Testis (tissue), 3 donors: ENCODE results near the gene SHROOM3. TPM values are rescaled to one million over a fixed set of nuclear protein-coding genes. Genes with fewer than 3 reads are reported as not detected.

Experiments
- DNase-seq: peaks from one replicate; pipeline ENCODE4 v3.0.0-alpha.2; 2019
- H3K27ac ChIP-seq, 2 donors: fragments of 200-600 bp; sonication (generic); one replicate each; pipeline ENCODE4 v1.5.1; 2019
- H3K27me3 ChIP-seq: fragments of 200-600 bp; sonication (generic); one replicate; pipeline ENCODE4 v1.5.1; 2019
- H3K36me3 ChIP-seq: fragments of 200-600 bp; sonication (generic); one replicate; pipeline ENCODE4 v1.5.1; 2017; ENCODE audit warnings: low read depth; ENCODE audit errors: missing control alignments
- H3K4me1 ChIP-seq: fragments of 200-600 bp; sonication (generic); one replicate; pipeline ENCODE4 v1.5.1; 2019
- H3K4me3 ChIP-seq, 2 donors: fragments of 200-600 bp; sonication (generic); one replicate each; pipeline ENCODE4 v1.5.1; 2017 to 2019
- H3K9me3 ChIP-seq: fragments of 200-600 bp; sonication (generic); one replicate; pipeline ENCODE4 v1.5.1; 2017
- POLR2A ChIP-seq: fragments of 450-650 bp; IDR thresholded peaks from one replicate; pipeline ENCODE4 v1.6.1; 2017; ENCODE audit warnings: antibody characterized with exemption, mild to moderate bottlenecking, moderate library complexity
- WGBS, 2 donors: methylation state at CpG; one replicate each; pipeline ENCODE4 v1.1.5; 2018; 5-methylcytosine and 5-hydroxymethylcytosine counted together
- intact Hi-C: fragments of 100-400 bp; cut with DNase I; formaldehyde crosslinking; loops from one replicate; pipeline ENCODE4 v1.15.1; 2023; ENCODE audit warnings: low total_unique reads
- polyA plus RNA-seq: library from polyadenylated mRNA; stranded (reverse); fragments of 350-450 nt; fragmentation: Illumina TruSeq; extraction: RNeasy Lipid Tissue Mini Kit (QIAGEN cat#74804); gene quantifications from one replicate; pipeline ENCODE4 v1.2.3, GENCODE V29; 2014; ENCODE audit warnings: low read depth, low replicate concordance; ENCODE audit not compliant: insufficient read depth
- total RNA-seq, 2 donors: library from RNA; depleted of rRNA; stranded (reverse); fragments of >200 nt; gene quantifications; one replicate each; pipeline ENCODE4 v1.2.3, GENCODE V29; 2016
- TF ChIP-seq, protein P1 (sequence below), 3 experiments: fragments of 450-650 bp in 2 of 3; fragments of 200-600 bp in 1 of 3; sonication (generic) in 1 of 3; IDR thresholded peaks; one replicate each; pipeline ENCODE4 v1.5.1; 2016 to 2019; ENCODE audit warnings: antibody characterized with exemption in 3 of 3, mild to moderate bottlenecking in 2 of 3, moderate library complexity in 1 of 3

Gene SHROOM3
- total and polyA plus RNA-seq, 3 donors from 2014 or later, result 3.9 to 7.2 (median 6.4) TPM

DNA sequence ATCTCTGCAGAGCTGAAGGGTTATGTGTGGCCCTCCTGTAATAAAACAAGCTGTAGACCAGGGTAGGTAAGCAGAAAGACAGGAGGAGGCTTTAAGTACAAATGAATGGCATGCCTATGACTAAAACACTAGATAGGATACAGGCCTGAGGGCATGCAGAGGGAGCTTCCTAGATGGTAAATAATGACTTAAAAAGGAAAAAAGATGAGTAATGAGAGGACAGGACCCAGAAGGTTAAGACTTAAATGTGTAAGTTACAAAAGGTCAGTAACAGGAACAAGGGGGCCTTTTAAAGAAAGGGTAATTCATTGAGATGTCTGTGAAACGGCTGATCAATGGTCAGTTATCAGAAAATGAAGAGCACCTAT lies 268.1 kb downstream of the SHROOM3 start:
- H3K4me3 ChIP-seq, result no peak overlapping the region
- WGBS, 2 donors, result 91 to 100% methylated on average over 1 of the region's 1 CpG
- peaks cover 8% of the 10 kb centered on the region for H3K4me1 ChIP-seq
- H3K27ac ChIP-seq, result no peak overlapping the region
- intact Hi-C loops, result no loop called here
- no peaks in the 10 kb centered on the region for H3K9me3 ChIP-seq
- H3K27me3 ChIP-seq, result no peaks in the 10 kb centered on the region
- no peaks in the 10 kb centered on the region for H3K36me3 ChIP-seq
- TF ChIP-seq POLR2A, result no peak
- TF ChIP-seq, protein P1, sequence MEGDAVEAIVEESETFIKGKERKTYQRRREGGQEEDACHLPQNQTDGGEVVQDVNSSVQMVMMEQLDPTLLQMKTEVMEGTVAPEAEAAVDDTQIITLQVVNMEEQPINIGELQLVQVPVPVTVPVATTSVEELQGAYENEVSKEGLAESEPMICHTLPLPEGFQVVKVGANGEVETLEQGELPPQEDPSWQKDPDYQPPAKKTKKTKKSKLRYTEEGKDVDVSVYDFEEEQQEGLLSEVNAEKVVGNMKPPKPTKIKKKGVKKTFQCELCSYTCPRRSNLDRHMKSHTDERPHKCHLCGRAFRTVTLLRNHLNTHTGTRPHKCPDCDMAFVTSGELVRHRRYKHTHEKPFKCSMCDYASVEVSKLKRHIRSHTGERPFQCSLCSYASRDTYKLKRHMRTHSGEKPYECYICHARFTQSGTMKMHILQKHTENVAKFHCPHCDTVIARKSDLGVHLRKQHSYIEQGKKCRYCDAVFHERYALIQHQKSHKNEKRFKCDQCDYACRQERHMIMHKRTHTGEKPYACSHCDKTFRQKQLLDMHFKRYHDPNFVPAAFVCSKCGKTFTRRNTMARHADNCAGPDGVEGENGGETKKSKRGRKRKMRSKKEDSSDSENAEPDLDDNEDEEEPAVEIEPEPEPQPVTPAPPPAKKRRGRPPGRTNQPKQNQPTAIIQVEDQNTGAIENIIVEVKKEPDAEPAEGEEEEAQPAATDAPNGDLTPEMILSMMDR (IDR thresholded peaks at IDR 0.05), result no peak
- DNase-seq, result no peak

DNA sequence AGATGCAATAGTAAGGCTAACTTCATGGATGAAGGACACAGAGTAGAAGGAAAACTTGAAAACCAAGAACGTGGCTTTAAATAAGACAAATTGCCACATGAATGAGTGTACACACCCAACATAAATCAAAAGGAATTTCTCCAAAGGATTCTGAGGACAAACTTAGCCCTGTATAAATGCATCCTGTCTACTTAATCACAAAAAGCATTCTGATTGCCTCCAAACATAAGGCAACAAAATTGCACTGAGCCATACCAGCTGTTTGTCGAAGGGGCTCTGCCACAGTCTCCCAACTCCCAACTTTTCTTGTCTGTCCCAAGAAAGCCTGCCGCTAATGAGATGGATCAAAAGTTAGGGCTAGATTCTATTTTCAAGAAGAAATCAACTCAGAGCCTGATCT lies 268.6 kb downstream of the SHROOM3 start:
- no peak for DNase-seq

DNA sequence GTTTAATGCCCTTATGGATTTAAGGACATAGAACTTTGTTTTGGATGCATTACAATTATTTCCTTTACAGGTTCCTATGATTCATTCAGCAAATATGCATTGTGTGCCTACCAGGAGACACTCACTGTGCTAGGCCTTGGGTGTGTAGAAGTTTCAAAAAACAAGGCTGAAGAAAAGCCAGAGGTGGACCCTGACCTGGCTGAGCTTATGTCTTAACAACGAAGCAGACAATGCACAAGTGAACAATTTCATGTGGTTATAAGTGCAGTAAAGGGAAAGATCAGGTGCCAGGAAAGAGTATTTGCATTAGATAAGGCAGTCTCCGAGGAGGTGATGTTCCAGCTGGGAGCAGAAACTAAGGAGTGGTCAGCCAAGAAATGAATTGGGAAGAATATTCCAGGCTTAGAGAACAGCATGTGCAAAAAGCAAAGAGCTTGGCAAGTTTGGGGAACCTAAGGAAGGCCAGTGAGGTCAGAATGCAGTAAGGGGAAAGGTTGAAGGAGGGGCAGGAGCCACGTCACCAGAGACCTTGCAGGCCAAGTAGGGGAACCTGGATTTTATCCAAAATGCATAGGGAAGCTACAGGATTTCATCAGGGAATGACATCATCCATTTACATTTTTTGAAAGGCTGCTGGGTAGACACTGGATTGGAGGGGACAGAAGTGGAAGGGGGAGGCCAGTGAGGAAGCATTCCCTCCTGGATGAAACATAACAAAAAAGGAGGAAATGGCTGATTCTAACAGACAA lies 269.3 kb downstream of the SHROOM3 start:
- H3K9me3 ChIP-seq, result no peaks in the 10 kb centered on the region
- peaks cover 8% of the 10 kb centered on the region for H3K4me1 ChIP-seq
- no peak for TF ChIP-seq POLR2A
- TF ChIP-seq, protein P1 (IDR thresholded peaks at IDR 0.05), result no peak
- H3K27me3 ChIP-seq, result no peaks in the 10 kb centered on the region
- WGBS, 2 donors, result 40 to 48% methylated on average over 3 of the region's 3 CpGs
- intact Hi-C loops, result no loop called here
- no peak for DNase-seq
- peak overlapping the region in 1 of 2 donors; percentile 32 for H3K27ac ChIP-seq
- H3K36me3 ChIP-seq, result no peaks in the 10 kb centered on the region
- H3K4me3 ChIP-seq, result no peak overlapping the region

More for the DNA sequence above, 268.6 kb downstream of the SHROOM3 start:
- Histone ChIP-seq H3K27me3 (no peaks in the 10 kb centered on the region), H3K36me3 (no peaks in the 10 kb centered on the region), H3K4me3 (no peak overlapping the region), H3K27ac (no peak overlapping the region), H3K9me3 (no peaks in the 10 kb centered on the region), H3K4me1 (peaks cover 8% of the 10 kb centered on the region)
- TF ChIP-seq, protein P1 (IDR thresholded peaks at IDR 0.05), result no peak
- no peak for TF ChIP-seq POLR2A
- intact Hi-C loops, result no loop called here
- 59 to 70% methylated on average over 3 of the region's 3 CpGs for WGBS, 2 donors

DNA sequence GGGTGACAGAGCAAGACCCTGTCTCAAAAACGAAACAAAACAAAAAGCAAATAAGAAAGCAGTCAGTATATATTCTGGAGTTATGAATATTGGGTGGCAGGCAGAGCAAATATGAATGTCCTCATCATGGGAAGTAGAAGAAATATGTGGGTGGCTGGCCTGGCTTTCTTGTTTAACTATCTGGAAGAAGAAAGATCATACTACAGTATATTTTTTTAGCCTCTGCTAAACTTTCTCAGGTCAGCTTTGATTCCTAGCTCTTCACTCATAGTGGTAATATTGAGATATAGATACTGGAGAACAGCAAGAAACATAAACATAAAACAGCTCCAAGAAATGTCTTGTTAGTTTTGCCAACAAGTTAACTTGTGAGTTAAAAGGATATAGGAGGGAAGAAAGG lies 270.4 kb downstream of the SHROOM3 start:
- Histone ChIP-seq H3K4me3 (no peak overlapping the region), H3K36me3 (no peaks in the 10 kb centered on the region), H3K4me1 (peaks cover 8% of the 10 kb centered on the region), H3K27ac (no peak overlapping the region), H3K27me3 (no peaks in the 10 kb centered on the region), H3K9me3 (no peaks in the 10 kb centered on the region)
- TF ChIP-seq, protein P1 (IDR thresholded peaks at IDR 0.05), result no peak
- TF ChIP-seq POLR2A, result no peak
- 67 to 82% methylated on average over 1 of the region's 1 CpG for WGBS, 2 donors
- intact Hi-C loops, result no loop called here
- no peak for DNase-seq

DNA sequence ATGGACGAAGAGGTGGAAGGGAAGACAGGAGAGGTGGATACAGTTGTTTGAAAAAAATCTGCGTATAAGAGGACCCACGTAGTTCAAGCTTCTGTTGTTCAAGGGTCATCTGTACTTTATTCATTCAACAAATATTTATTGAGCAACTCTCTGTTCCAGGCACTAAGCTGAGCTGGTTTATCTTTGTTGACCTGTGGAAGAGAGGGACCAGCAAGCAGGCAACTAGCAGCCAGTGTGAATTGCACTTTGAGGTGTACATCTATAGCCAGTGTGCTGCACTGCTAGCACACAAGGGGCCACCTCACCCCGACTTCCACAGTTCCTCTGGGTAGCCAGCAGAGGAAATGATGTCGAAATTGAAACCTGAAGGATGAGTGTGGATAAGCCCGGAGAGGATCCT lies 271.6 kb downstream of the SHROOM3 start:
- WGBS, 2 donors, result 85 to 90% methylated on average over 6 of the region's 6 CpGs
- Histone ChIP-seq H3K27ac (no peak overlapping the region), H3K4me3 (no peak overlapping the region)

More for the DNA sequence above, 271.6 kb downstream of the SHROOM3 start:
- intact Hi-C loops, result no loop called here
- Histone ChIP-seq H3K36me3 (no peaks in the 10 kb centered on the region), H3K9me3 (no peaks in the 10 kb centered on the region), H3K4me1 (peaks cover 8% of the 10 kb centered on the region), H3K27me3 (no peaks in the 10 kb centered on the region)
- no peak for DNase-seq
- TF ChIP-seq, protein P1 (IDR thresholded peaks at IDR 0.05), result no peak
- TF ChIP-seq POLR2A, result no peak
